ENCODE data around the gene TBC1D4. TPM values are rescaled to one million over a fixed set of nuclear protein-coding genes. Genes with fewer than 3 reads are reported as not detected.

TBC1D4 gene
- total and polyA plus RNA-seq, 7 donors = 5.4 to 15.0 (median 7.8) TPM

DNA sequence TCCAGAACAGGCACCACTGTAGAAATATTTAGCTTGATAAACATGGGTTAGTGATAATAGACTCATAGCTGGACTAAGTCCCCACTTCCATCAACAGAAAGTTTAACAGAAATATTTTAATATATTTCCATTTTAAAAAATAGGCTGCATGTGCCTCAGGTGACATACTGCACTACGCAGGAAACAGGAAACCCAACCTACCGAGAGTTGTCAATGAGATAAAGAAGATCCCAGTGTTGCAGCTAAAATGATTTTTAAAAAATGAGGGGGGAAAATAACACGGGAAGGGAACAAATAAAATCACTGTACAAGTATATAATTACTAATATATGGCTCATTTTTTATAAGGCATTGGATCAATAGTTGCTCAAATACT lies 154.8 kb downstream of the TBC1D4 start:
- no peak overlapping the region for H3K4me3 ChIP-seq
- no peak for TF ChIP-seq EP300 (IDR thresholded peaks at IDR 0.05)
- 51 to 85% methylated on average over 3 of the region's 3 CpGs for WGBS, 2 donors
- H3K27ac ChIP-seq = no peak overlapping the region
- intact Hi-C loops (cut with DNase I) = no loop called here
- H3K36me3 ChIP-seq = no peaks in the 10 kb centered on the region
- peaks cover 0 to 8% (median 0%) of the 10 kb centered on the region in 4 donors for H3K4me1 ChIP-seq
- H3K9me3 ChIP-seq = no peaks in the 10 kb centered on the region
- no peaks in the 10 kb centered on the region for H3K27me3 ChIP-seq
- no peak for DNase-seq

- WGBS, 2 donors = 55 to 80% methylated on average over 21 of the region's 21 CpGs
- no peak overlapping the region for H3K27ac ChIP-seq
- no peaks in the 10 kb centered on the region for H3K9me3 ChIP-seq
- H3K27me3 ChIP-seq = no peaks in the 10 kb centered on the region
- TF ChIP-seq EP300 (IDR thresholded peaks at IDR 0.05) = no peak
- TF ChIP-seq POLR2AphosphoS5 (IDR thresholded peaks at IDR 0.05) = peak in 1 of 4 donors; percentile 24
- no peak for DNase-seq
- intact Hi-C loops (cut with DNase I) = no loop called here
- H3K4me1 ChIP-seq = peaks cover 0 to 2% (median 0%) of the 10 kb centered on the region in 4 donors
- no peaks in the 10 kb centered on the region for H3K36me3 ChIP-seq
- peak overlapping the region in 2 of 4 donors; percentile 10 to 13 for H3K4me3 ChIP-seq
These were observed 155.5 kb downstream of the TBC1D4 start for GRCh38 chr13:75326173-75327134.

- intact Hi-C loops (cut with DNase I) = no loop called here
- DNase-seq = no peak
- no peaks in the 10 kb centered on the region for H3K9me3 ChIP-seq
- H3K36me3 ChIP-seq = no peaks in the 10 kb centered on the region
- H3K4me1 ChIP-seq = no peaks in the 10 kb centered on the region
- 63 to 85% methylated on average over 4 of the region's 4 CpGs for WGBS, 2 donors
- H3K4me3 ChIP-seq = no peak overlapping the region
- TF ChIP-seq CTCF (IDR thresholded peaks at IDR 0.05) (no peak), POLR2AphosphoS5 (IDR thresholded peaks at IDR 0.05) (no peak), POLR2A (IDR thresholded peaks at IDR 0.05) (no peak), EP300 (IDR thresholded peaks at IDR 0.05) (no peak)
- no peak overlapping the region for H3K27ac ChIP-seq
- no peaks in the 10 kb centered on the region for H3K27me3 ChIP-seq
These were observed 156.3 kb downstream of the TBC1D4 start for GRCh38 chr13:75325711-75326110.

DNA sequence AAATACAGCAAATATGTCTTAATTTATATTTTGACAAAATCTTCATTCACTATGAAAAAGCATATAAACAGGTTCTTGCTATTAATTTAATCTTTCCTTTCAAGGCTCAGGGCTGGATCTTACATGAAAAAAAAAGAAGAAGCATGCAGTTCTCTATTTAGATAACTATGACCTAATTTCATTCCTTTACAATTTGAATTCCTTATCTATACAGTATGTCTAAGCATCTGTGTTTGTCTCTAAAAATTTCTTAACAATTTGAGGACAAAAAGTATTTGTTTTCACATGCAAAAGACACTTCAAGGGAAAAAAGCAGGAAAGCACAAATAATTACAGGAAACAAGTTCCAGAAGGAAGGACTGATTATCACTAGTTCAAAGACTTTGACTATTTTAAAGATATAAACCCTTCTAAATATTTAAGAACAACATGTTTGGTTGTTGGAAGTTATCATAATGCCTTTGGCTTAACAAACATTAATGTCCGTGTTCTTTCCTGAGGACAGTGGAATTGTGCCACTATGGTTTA lies 157.5 kb downstream of the TBC1D4 start:
- H3K4me3 ChIP-seq = no peak overlapping the region
- no peaks in the 10 kb centered on the region for H3K36me3 ChIP-seq
- H3K27me3 ChIP-seq = no peaks in the 10 kb centered on the region
- no peaks in the 10 kb centered on the region for H3K4me1 ChIP-seq
- TF ChIP-seq POLR2A (IDR thresholded peaks at IDR 0.05) = no peak
- TF ChIP-seq CTCF (IDR thresholded peaks at IDR 0.05) = no peak
- no peak for TF ChIP-seq POLR2AphosphoS5 (IDR thresholded peaks at IDR 0.05)
- TF ChIP-seq EP300 (IDR thresholded peaks at IDR 0.05) = no peak
- no peaks in the 10 kb centered on the region for H3K9me3 ChIP-seq
- intact Hi-C loops (cut with DNase I) = no loop called here
- no peak for DNase-seq
- no peak overlapping the region for H3K27ac ChIP-seq
- 82 to 87% methylated on average over 1 of the region's 1 CpG for WGBS, 2 donors

DNA sequence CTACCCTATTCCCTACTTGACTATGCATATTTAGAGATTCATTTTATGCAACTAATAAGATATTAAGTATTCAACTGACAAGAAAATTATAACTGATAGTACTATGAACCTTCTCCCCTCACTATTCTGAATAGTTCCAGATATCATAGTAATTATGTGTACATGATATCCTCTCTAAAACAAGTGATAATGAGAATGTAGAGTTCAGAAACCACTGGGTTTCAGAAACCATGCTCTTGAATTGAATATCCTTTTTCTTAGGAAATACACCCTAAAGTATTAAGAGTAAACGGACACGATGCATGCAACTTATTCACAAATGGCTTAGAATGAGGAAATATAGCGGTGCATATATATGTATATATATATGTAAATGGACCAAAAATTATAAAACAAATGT lies 160.9 kb downstream of the TBC1D4 start:
- Histone ChIP-seq H3K27ac (no peak overlapping the region), H3K27me3 (no peaks in the 10 kb centered on the region), H3K4me3 (no peak overlapping the region), H3K4me1 (no peaks in the 10 kb centered on the region), H3K9me3 (no peaks in the 10 kb centered on the region), H3K36me3 (no peaks in the 10 kb centered on the region)
- intact Hi-C loops (cut with DNase I) = no loop called here
- no peak for DNase-seq
- TF ChIP-seq EP300 (IDR thresholded peaks at IDR 0.05) (no peak), POLR2AphosphoS5 (IDR thresholded peaks at IDR 0.05) (no peak), POLR2A (IDR thresholded peaks at IDR 0.05) (no peak), CTCF (IDR thresholded peaks at IDR 0.05) (no peak)
- 94 to 96% methylated on average over 3 of the region's 3 CpGs for WGBS, 2 donors
